Astrocyte of the cerebellum (primary cell): ENCODE data around the gene DPAGT1.

Source experiments
- DNase-seq: peaks from one replicate; pipeline ENCODE4 v3.0.0-alpha.2; 2011; ENCODE audit warnings: low read depth
- H3K4me3 ChIP-seq: 2 replicates; pipeline ENCODE4 v1.5.1; 2011; ENCODE audit warnings: mild to moderate bottlenecking, low read depth, low read length, moderate library complexity
- in situ Hi-C: cut with HindIII; loops from 2 replicates; pipeline ENCODE4 v1.10.0; 2017; ENCODE audit warnings: low sequenced_read_pairs
- TF ChIP-seq, protein P1 (sequence below): IDR thresholded peaks from 2 replicates; pipeline ENCODE4 v1.5.1; 2012; ENCODE audit warnings: low read length, low read depth, moderate library complexity, mild to moderate bottlenecking; ENCODE audit errors: missing control alignments

DPAGT1 gene

DNA sequence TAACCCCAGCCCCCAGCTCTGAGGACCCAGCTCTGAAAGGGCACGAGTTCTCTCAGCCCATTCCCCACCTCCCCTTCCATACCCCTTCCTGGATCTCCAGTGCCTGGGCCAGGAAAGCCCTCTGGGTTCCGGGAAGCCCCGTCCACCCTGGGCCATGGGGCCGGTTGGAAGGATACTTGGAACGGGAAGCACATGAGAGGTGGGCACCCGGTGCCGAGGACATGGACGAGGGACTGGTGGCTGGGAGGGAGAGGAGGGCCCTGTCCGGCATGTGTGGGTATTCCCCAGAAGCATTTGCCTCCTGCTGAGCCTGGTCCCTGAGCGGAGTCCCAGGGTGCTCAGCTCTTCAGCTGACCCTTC is 14.6 kb upstream of the DPAGT1 start:
- DNase-seq: no peak
- no peak overlapping the region for H3K4me3 ChIP-seq
- in situ Hi-C loops: loop anchor here (25.0 kb wide), 1 partner anchor 171 kb away; no protein-coding TSS in a partner anchor
- TF ChIP-seq, protein P1, sequence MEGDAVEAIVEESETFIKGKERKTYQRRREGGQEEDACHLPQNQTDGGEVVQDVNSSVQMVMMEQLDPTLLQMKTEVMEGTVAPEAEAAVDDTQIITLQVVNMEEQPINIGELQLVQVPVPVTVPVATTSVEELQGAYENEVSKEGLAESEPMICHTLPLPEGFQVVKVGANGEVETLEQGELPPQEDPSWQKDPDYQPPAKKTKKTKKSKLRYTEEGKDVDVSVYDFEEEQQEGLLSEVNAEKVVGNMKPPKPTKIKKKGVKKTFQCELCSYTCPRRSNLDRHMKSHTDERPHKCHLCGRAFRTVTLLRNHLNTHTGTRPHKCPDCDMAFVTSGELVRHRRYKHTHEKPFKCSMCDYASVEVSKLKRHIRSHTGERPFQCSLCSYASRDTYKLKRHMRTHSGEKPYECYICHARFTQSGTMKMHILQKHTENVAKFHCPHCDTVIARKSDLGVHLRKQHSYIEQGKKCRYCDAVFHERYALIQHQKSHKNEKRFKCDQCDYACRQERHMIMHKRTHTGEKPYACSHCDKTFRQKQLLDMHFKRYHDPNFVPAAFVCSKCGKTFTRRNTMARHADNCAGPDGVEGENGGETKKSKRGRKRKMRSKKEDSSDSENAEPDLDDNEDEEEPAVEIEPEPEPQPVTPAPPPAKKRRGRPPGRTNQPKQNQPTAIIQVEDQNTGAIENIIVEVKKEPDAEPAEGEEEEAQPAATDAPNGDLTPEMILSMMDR: no peak

DNA sequence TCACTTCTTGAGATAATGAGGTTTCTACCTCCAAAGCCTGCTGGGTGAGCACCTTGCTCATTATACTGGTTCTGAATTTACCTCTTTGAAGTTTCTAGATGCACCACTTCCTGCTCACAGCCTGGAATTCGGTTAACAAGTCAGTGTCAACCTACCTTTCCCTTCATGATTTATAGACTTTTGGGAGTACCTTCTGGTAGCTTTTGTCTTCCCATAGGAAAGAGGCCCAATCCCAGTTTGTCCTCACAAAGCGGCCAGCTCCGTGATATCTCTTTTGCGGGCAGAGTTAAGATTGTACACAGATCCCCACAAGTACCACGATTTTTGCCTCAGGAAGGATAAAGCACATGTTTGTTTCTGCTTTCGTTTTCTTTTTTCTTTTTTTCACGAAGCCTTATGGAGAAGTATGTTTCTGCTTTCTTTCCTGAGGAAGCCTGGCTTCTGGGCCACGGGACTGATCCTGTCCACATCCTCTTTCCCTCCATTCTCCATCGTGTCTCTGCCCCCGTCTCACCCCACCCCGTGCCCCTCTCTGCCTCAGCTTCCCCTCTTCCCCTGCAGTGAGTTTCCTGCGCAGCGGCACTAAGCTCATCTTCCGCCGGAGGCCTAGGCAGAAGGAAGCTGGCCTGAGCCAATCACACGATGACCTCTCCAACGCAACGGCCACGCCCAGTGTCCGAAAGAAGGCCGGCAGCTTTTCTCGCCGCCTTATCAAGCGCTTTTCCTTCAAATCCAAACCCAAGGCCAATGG is 14.0 kb upstream of the DPAGT1 start:
- in situ Hi-C loops: loop anchor here (25.0 kb wide), 1 partner anchor 172 kb away; no protein-coding TSS in a partner anchor
- no peak overlapping the region for H3K4me3 ChIP-seq
- TF ChIP-seq, protein P1: no peak
- no peak for DNase-seq

DNA sequence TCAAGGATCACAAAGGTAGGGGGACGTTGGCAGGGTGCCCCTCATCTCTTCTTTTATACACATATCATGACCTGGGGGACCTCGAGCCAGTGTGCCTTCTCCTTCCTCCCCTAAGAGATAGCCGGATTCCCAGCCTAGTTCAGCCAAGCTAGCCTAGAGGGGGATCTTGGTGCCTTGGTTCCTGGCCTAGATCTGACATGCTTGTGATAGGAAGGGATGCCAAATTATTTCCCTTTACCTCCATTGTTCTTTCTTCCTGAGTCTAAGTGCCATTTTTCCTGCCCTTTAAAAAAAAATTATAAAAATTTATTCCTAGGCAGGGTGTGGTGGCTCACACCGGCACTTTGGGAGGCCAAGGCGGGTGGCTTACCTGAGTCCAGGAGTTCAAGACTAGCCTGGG is 12.7 kb upstream of the DPAGT1 start:
- TF ChIP-seq, protein P1: no peak
- in situ Hi-C loops: loop anchor here (25.0 kb wide), 1 partner anchor 173 kb away; no protein-coding TSS in a partner anchor
- H3K4me3 ChIP-seq: no peak overlapping the region
- DNase-seq: no peak

DNA sequence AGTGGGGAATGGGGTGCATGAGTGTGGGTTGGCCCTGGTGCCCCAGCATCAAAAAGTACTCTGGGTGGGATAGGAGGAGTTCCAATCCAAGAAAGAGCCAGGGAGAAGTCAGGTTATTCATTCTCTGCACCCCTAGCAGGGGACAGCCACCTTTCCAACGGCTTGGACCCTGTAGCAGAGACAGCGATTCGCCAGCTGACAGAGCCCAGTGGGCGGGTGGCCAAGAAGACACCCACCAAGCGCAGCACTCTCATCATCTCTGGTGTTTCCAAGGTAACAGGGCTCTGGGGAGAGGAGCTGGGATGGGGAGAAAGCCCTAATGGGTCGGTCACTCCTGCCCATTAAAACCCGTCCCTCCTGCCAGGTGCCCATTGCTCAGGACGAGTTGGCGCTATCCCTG is 12.1 kb upstream of the DPAGT1 start:
- in situ Hi-C loops: loop anchor here (25.0 kb wide), 1 partner anchor 174 kb away; no protein-coding TSS in a partner anchor
- TF ChIP-seq, protein P1: no peak
- no peak overlapping the region for H3K4me3 ChIP-seq
- no peak for DNase-seq

DNA sequence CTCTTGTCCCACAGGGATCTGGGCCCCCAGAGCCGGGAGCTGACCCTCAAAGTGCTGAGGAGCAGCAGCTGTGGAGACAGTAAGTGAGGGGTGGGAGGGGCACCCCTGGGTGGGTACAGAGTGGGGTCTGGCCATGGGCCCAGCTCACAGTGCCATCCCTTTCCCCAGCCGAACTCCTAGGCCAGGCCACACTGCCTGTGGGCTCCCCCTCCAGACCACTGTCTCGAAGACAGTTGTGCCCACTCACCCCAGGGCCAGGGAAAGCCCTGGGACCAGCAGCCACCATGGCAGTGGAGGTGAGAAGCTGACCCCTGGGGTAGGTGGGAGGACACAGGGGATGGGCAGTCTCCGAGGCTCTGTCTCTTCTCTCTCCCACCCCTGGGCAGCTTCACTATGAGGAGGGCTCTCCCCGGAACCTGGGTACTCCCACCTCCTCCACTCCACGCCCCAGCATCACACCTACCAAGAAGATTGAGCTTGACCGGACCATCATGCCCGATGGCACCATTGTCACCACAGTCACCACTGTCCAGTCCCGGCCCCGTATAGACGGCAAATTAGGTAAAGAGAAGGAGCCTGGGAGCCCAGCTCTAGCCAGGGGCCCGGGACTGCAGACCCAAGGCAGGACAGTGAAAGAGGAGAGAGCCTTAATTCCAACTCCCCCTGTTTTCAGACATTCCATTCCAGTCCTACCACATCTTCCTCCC is 10.8 kb upstream of the DPAGT1 start:
- TF ChIP-seq, protein P1: no peak
- in situ Hi-C loops: loop anchor here (25.0 kb wide), 1 partner anchor 175 kb away; no protein-coding TSS in a partner anchor
- H3K4me3 ChIP-seq: no peak overlapping the region
- DNase-seq: no peak

DNA sequence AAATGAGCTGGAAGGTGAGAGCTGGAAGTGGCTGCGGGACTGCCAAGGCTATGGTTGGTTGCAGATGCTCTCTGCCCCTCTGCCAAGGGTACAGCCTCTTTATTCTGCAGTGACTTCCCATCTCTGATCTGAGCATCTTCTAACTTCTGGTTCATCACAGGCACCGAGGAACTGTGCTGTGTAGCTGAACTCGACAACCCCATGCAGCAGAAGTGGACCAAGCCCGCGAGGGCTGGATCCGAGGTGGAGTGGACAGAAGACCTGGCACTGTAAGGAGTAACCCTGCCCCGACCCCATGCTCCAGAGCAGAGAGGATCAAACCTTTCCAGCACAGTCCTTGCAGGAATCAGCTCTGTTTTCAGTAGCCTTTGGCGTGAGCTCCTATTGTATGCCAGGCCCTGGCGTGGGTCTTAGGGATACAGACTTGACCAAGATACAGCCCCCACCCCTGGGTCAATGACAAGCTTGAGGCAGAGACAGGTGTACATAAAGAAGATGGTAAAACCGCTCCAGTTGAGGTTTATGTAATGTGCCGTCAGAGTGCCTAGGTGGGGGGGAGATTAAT is 9.8 kb upstream of the DPAGT1 start:
- no peak for DNase-seq
- in situ Hi-C loops: loop anchor here (25.0 kb wide), 1 partner anchor 176 kb away; no protein-coding TSS in a partner anchor
- TF ChIP-seq, protein P1: no peak
- no peak overlapping the region for H3K4me3 ChIP-seq
